ENCODE measurements around the gene TTC4.

The TTC4 gene

GRCh38 chr1:54728027-54728426, 12.4 kb downstream of the TTC4 start:
- DNase-seq (ENCODE audit: low spot score) = no peak
- no peak for TF ChIP-seq CTCF (IDR thresholded peaks at IDR 0.05; ENCODE audit: extremely low read depth, missing control alignments)

DNA sequence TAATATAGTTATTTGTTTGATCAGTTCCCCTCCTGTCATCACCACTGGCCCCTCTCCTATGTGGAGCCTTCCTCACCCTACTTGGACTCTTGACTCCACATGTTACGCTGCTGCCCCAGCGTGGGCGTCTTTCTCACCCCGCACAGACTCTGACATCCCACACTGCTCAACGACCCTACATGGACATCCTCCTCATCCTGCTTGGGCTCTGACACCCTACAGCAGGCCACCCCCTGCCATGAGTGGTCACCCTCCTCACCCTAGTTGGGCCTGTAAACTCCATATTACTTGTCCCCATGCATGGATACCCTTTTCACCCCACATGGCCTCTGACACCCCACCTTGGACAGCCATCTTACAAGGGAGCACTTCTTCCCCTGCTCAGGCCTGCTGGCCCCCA, 21.0 kb downstream of the TTC4 start:
- TF ChIP-seq CTCF (IDR thresholded peaks at IDR 0.05; ENCODE audit: extremely low read depth, missing control alignments) = no peak
- no peak for DNase-seq (ENCODE audit: low spot score)

DNA sequence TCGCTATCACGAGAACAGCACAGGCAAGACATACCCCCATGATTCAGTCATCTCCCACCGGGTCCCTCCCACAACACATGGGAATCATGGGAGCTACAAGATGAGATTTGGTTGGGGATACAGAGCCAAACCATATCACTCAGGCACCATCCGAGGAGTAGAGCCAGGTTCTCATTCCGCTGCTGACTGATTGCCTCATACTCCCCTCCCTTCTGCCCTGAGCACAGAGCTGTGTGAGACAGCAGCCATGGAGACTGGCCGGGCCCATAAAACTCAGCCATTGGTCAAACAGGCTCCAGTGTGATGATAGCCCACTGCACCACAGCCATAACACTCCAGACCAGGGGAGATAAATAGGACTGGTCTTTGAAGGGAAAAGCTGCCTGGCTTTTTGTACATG, 22.6 kb downstream of the TTC4 start:
- no peak for DNase-seq (ENCODE audit: low spot score)
- TF ChIP-seq CTCF (IDR thresholded peaks at IDR 0.05; ENCODE audit: extremely low read depth, missing control alignments) = no peak

- TF ChIP-seq CTCF (IDR thresholded peaks at IDR 0.05; ENCODE audit: extremely low read depth, missing control alignments) = no peak
Observed at GRCh38 chr1:54741531-54741930, 25.9 kb downstream of the TTC4 start.

GRCh38 chr1:54742282-54742681, 26.6 kb downstream of the TTC4 start:
- DNase-seq (ENCODE audit: low spot score) = no peak
- TF ChIP-seq CTCF (IDR thresholded peaks at IDR 0.05; ENCODE audit: extremely low read depth, missing control alignments) = no peak

More at GRCh38 chr1:54741531-54741930, 25.9 kb downstream of the TTC4 start:
- no peak for DNase-seq (ENCODE audit: low spot score)

DNA sequence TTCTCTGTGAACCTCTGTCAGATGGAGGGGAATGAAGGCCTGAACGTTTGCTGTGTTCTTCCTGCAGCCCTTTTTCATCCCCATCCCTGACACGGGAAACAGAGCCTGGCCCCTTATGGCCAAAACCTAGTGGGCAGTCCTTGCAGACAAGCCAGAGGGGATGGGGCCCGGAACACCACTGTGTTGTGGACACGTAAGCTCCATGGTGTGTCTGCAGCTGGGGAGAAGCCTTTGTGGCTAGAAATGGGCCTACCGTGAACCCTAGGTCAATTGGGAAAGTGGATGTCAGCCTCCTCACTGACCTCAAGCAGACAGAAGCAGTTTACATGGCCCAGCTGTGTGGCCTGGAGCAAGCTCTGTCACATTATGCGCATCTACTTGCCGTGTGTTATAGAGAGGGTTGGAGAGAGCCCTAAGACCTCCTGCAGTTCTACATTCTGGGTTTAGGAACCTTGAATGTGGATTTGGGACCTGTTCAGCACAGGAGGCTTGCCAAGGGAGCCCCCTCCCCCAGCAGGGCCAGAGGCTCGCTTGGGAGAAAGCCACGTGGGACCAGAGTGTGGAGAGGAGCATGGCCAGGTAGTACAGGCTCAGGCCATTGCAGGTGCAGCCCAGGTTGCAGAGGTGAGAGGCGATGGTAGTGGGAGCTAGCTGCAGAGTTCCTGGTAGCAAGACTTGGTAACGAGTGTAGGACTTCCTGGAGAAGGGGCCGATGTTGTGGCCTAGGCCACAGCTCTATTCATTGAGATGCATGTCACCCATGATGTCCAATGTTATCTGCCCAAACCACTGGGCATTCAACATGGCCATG, 28.0 kb downstream of the TTC4 start:
- DNase-seq (ENCODE audit: low spot score) = no peak
- no peak for TF ChIP-seq CTCF (IDR thresholded peaks at IDR 0.05; ENCODE audit: extremely low read depth, missing control alignments)

DNA sequence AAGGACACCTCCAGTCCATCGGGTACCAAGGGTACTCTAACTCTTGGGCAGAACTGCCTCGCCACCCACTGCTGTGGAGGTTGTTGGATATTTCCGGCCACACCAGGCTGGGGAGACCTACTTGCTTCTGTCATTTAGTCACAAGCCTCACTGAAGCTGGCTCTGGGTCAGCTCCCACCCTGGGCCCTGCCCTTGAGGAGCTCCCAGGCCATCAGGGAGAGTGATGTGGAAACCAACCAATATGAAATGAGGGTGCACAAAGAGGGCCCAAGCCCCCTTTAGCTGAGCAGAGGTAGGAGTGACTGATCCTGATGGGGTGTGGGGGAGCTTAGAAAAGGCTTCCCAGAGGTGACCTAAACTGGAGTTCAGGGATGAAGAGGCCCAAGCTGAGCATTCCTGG, 29.0 kb downstream of the TTC4 start:
- no peak for DNase-seq (ENCODE audit: low spot score)
- TF ChIP-seq CTCF (IDR thresholded peaks at IDR 0.05; ENCODE audit: extremely low read depth, missing control alignments) = no peak

Data from GM20000 (cell line).